BLaER1 treated with 17β-estradiol and CSF1 and Interleukin-3, amounts not matched to agents 10 nM and 100 nM (cell line): ENCODE measurements around the gene TLNRD1.
A peak's percentile ranks its signal among the peaks of the same experiment; 100 is the strongest.

Experiments used
- H3K27ac ChIP-seq, 11 experiments: shearing (Covaris generic); formaldehyde crosslinking; 2 replicates each; pipeline ENCODE4 v1.8.1; 2022
- H3K27me3 ChIP-seq, 11 experiments: shearing (Covaris generic); formaldehyde crosslinking; 2 replicates each; pipeline ENCODE4 v1.8.1; 2022
- H3K36me3 ChIP-seq, 11 experiments: shearing (Covaris generic); formaldehyde crosslinking; 2 replicates each; pipeline ENCODE4 v1.8.1; 2022
- H3K4me1 ChIP-seq, 10 experiments: shearing (Covaris generic); formaldehyde crosslinking; 2 replicates each; pipeline ENCODE4 v1.8.1; 2022
- H3K4me2 ChIP-seq, 11 experiments: shearing (Covaris generic); formaldehyde crosslinking; 2 replicates each; pipeline ENCODE4 v1.8.1; 2022
- H3K4me3 ChIP-seq, 10 experiments: shearing (Covaris generic); formaldehyde crosslinking; 2 replicates each; pipeline ENCODE4 v1.8.1; 2022
- H3K9ac ChIP-seq, 11 experiments: shearing (Covaris generic); formaldehyde crosslinking; 2 replicates each; pipeline ENCODE4 v1.8.1; 2022
- H3K9me3 ChIP-seq, 11 experiments: shearing (Covaris generic); formaldehyde crosslinking; replicated peaks in 1 of 11; 2 replicates each; pipeline ENCODE4 v1.8.1; 2022
- H4K20me1 ChIP-seq, 11 experiments: shearing (Covaris generic); formaldehyde crosslinking; 2 replicates each; pipeline ENCODE4 v1.8.1; 2022
- Cebpa-rat ChIP-seq, 11 experiments: shearing (Covaris generic); IDR thresholded peaks; 2 replicates each; pipeline ENCODE4 v1.8.1; 2022

The TLNRD1 gene

DNA sequence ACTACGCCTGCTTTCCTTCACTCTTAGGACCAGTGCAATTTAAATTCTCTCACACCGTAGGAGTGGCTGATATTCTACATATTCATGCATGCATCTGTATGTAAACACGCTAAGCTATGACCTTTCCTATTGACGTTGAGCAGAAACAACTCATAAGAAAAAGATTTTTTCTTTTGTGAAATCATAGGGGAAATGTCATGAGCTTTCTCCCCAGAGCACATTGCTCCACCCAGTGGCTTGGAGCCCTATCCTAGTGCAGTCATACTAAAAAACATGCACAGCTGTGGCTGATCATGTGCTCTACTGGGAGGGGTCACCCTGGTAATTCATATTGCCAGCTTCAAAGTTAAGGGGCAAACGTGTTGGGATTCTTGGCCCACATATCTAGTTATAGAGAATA is 9.3 kb upstream of the TLNRD1 start:
- no peak for TF ChIP-seq Cebpa-rat (IDR thresholded peaks at IDR 0.05)
- H4K20me1 ChIP-seq, result peaks cover 6 to 28% (median 24%) of the 10 kb centered on the region in 11 experiments; a peak in 20 of 22 replicates
- H3K4me3 ChIP-seq, result no peak overlapping the region
- H3K9ac ChIP-seq, result no peak overlapping the region
- peaks cover 43 to 49% (median 46%) of the 10 kb centered on the region in 10 experiments for H3K4me1 ChIP-seq
- H3K27ac ChIP-seq, result peak overlapping the region in 1 of 11 experiments; percentile 12; a peak in 3 of 22 replicates
- peaks cover 0 to 8% (median 2%) of the 10 kb centered on the region in 11 experiments; a peak in 3 of 22 replicates for H3K36me3 ChIP-seq
- H3K27me3 ChIP-seq, result no peaks in the 10 kb centered on the region
- H3K4me2 ChIP-seq, result peak overlapping the region; percentile 4 to 94 (median 84); a peak in 18 of 22 replicates
- H3K9me3 ChIP-seq, result peaks cover 0 to 5% (median 3%) of the 10 kb centered on the region in 11 experiments; a peak in 10 of 22 replicates

DNA sequence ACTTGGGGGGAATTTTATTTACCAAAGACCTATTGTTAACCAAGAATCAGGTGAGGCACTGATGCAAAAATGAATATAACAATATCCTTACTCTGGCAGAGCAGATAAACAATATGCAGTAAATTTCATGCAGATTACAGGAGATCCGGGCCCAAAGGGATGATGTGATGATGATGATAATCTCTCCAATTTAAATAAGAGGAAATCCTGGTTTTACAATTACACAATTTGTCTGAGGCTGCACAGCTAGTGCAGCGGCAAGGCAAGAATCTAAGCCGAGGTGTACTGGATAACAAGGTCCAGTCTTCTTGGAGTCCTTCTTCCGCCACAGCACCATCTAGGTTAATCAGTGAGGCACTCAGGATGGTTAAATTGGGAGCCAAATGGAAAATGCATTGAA is 8.7 kb upstream of the TLNRD1 start:
- Histone ChIP-seq H3K4me2 (peak overlapping the region in 7 of 11 experiments; percentile 4 to 94 (median 81); a peak in 12 of 22 replicates), H3K9me3 (peaks cover 0 to 8% (median 5%) of the 10 kb centered on the region in 11 experiments; a peak in 10 of 22 replicates), H4K20me1 (peaks cover 6 to 23% (median 18%) of the 10 kb centered on the region in 11 experiments; a peak in 20 of 22 replicates), H3K4me3 (no peak overlapping the region), H3K27ac (0 out of 22 replicates have a peak overlapping the region, but pooled peaks of 1 of the 11 experiments have one; percentile 12), H3K4me1 (peaks cover 37 to 43% (median 40%) of the 10 kb centered on the region in 10 experiments), H3K36me3 (peaks cover 0 to 3% (median 0%) of the 10 kb centered on the region in 11 experiments; a peak in 1 of 22 replicates), H3K27me3 (no peaks in the 10 kb centered on the region), H3K9ac (no peak overlapping the region)
- TF ChIP-seq Cebpa-rat (IDR thresholded peaks at IDR 0.05), result no peak

DNA sequence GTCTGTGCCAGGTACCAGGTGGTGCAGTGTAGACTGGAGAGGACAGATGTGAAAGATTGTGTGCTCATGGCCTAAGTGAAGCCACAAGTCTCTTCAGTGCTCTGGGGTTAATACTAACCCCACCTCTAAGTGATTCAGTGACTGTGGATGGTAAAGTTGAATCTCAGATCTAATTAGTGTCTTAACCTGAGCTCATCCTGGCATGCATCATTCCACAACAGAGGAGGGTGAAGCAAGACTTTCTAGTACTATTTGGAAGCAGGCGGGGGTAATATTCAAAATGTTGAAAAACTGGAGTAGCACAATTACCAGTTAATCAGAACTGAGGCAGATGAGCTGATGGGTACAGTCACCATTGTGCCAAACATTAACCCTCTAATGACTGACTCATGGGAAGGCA is 8.3 kb upstream of the TLNRD1 start:
- H3K27ac ChIP-seq, result no peak overlapping the region
- H3K9me3 ChIP-seq, result peaks cover 0 to 8% (median 5%) of the 10 kb centered on the region in 11 experiments; a peak in 10 of 22 replicates
- peak overlapping the region in 3 of 11 experiments; percentile 85 to 94 (median 87); a peak in 6 of 22 replicates for H3K4me2 ChIP-seq
- TF ChIP-seq Cebpa-rat (IDR thresholded peaks at IDR 0.05), result no peak
- H3K4me1 ChIP-seq, result peaks cover 33 to 39% (median 36%) of the 10 kb centered on the region in 10 experiments
- H3K4me3 ChIP-seq, result no peak overlapping the region
- H3K27me3 ChIP-seq, result no peaks in the 10 kb centered on the region
- H3K9ac ChIP-seq, result no peak overlapping the region
- no peaks in the 10 kb centered on the region for H3K36me3 ChIP-seq
- peaks cover 5 to 18% (median 14%) of the 10 kb centered on the region in 11 experiments; a peak in 18 of 22 replicates for H4K20me1 ChIP-seq

DNA sequence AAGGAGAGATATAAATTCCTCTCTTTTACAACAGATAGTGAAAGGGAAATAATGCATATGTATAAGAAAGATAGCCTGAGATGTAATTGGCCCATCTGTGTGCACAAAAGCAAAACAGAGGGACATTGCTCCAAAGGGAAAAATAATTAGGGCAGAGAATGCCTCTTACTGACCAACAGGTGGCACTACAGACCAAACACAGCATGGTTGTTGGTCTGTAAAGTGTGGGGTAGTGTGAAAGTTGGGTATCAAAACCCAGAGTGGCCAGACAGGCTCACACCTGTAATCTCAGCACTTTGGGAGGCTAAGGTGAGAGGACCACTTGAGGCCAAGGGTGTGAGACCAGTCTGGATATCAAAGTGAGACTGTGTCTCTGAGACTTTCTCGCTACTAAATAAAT is 4.5 kb upstream of the TLNRD1 start:
- H3K36me3 ChIP-seq, result no peaks in the 10 kb centered on the region
- no peaks in the 10 kb centered on the region; a peak in 2 of 22 replicates for H4K20me1 ChIP-seq
- no peak overlapping the region for H3K4me2 ChIP-seq
- peaks cover 0 to 8% (median 5%) of the 10 kb centered on the region in 11 experiments; a peak in 10 of 22 replicates for H3K9me3 ChIP-seq
- H3K4me1 ChIP-seq, result peaks cover 21 to 38% (median 29%) of the 10 kb centered on the region in 10 experiments
- no peaks in the 10 kb centered on the region for H3K27me3 ChIP-seq
- TF ChIP-seq Cebpa-rat (IDR thresholded peaks at IDR 0.05), result no peak
- H3K4me3 ChIP-seq, result no peak overlapping the region
- H3K27ac ChIP-seq, result no peak overlapping the region
- H3K9ac ChIP-seq, result no peak overlapping the region

DNA sequence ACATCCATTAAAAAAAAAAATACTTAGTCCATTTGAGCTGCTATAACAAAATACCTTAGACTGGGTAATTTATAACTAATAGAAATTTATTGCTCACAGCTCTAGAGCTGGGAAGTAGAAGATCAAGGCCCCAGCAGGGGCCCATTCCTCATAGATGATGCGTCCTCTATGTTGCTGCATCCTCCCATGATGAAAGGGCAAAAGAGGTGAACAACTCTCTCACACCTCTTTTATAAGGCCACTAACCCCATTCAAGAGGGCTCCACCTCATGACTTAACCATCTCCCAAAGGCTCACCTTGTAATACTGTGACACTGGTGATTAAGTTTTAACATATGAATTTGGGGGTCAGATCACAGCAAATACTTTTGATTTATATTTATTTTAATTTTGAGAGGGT is 3.0 kb upstream of the TLNRD1 start:
- H3K4me2 ChIP-seq, result peak overlapping the region in 1 of 11 experiments; percentile 95; a peak in 2 of 22 replicates

DNA sequence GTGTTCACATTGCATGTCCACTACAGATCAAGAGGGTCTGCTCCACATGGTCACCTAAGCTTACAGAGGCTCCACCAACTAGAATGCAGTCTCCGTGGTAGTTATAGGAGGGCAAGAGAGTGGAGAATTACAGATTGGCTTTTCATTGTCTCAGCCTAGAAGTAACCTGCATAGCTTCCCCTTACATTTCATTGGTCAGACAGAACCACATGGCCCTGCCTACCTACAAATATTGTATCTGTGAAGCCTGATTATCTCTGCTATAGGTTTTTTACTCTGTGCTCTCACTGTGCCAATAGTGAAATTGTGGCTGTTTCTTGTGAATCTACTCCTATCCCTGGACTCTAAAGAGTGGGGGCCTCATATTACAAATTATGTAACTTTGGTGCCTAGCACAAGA is 2.5 kb upstream of the TLNRD1 start:
- peak overlapping the region in 5 of 11 experiments; percentile 0 to 27 (median 15); a peak in 2 of 22 replicates for H3K27ac ChIP-seq
- H3K4me3 ChIP-seq, result no peak overlapping the region
- H4K20me1 ChIP-seq, result peaks cover 14 to 18% (median 15%) of the 10 kb centered on the region in 11 experiments; a peak in 21 of 22 replicates
- H3K36me3 ChIP-seq, result peaks cover 9 to 13% (median 10%) of the 10 kb centered on the region in 11 experiments; a peak in 21 of 22 replicates
- H3K4me2 ChIP-seq, result peak overlapping the region in 10 of 11 experiments; percentile 6 to 95 (median 35); a peak in 16 of 22 replicates
- peak overlapping the region in 5 of 11 experiments; percentile 6 to 24 (median 14); a peak in 4 of 22 replicates for H3K9ac ChIP-seq
- H3K27me3 ChIP-seq, result no peaks in the 10 kb centered on the region
- H3K4me1 ChIP-seq, result peaks cover 25 to 34% (median 31%) of the 10 kb centered on the region in 10 experiments
- no peak for TF ChIP-seq Cebpa-rat (IDR thresholded peaks at IDR 0.05)
- H3K9me3 ChIP-seq, result peaks cover 0 to 8% (median 5%) of the 10 kb centered on the region in 11 experiments; a peak in 10 of 22 replicates

More for the DNA sequence above, 3.0 kb upstream of the TLNRD1 start:
- peaks cover 3 to 7% (median 5%) of the 10 kb centered on the region in 11 experiments; a peak in 21 of 22 replicates for H3K36me3 ChIP-seq
- H3K9me3 ChIP-seq, result peaks cover 0 to 8% (median 5%) of the 10 kb centered on the region in 11 experiments; a peak in 10 of 22 replicates
- H3K27me3 ChIP-seq, result no peaks in the 10 kb centered on the region
- H3K4me3 ChIP-seq, result no peak overlapping the region
- H3K9ac ChIP-seq, result no peak overlapping the region
- H3K27ac ChIP-seq, result no peak overlapping the region
- peaks cover 19 to 28% (median 25%) of the 10 kb centered on the region in 10 experiments for H3K4me1 ChIP-seq
- H4K20me1 ChIP-seq, result peaks cover 9 to 12% (median 10%) of the 10 kb centered on the region in 11 experiments; a peak in 21 of 22 replicates
- TF ChIP-seq Cebpa-rat (IDR thresholded peaks at IDR 0.05), result no peak

DNA sequence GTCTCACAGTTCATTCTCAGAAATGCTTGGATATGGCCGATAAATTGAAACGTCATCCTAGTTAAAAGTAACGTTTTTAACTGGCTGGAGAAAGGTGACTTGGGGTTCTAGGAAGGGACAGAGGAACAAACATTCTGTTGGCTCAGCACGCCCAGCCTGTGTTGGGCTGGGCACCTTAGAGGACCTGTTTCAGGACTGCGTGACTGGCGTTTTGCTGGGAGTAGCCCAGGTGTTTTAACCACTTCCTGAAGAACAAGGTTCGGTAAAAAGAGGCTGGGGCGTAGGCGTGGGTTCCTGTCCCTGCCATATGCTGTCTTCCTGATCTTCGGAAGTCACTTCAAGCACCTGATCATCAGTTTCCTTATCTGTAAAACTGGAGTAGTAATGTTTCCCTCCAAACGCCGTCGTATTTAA is 1.1 kb upstream of the TLNRD1 start:
- Histone ChIP-seq H4K20me1 (peaks cover 28 to 32% (median 29%) of the 10 kb centered on the region in 11 experiments; a peak in 21 of 22 replicates), H3K27me3 (no peaks in the 10 kb centered on the region), H3K4me2 (peak overlapping the region; percentile 83 to 99 (median 95)), H3K9me3 (peaks cover 0 to 8% (median 5%) of the 10 kb centered on the region in 11 experiments; a peak in 10 of 22 replicates), H3K4me1 (peaks cover 38 to 47% (median 45%) of the 10 kb centered on the region in 10 experiments), H3K9ac (peak overlapping the region; percentile 95 to 100 (median 99)), H3K36me3 (peaks cover 18 to 26% (median 23%) of the 10 kb centered on the region in 11 experiments; a peak in 21 of 22 replicates), H3K4me3 (peak overlapping the region; percentile 81 to 99 (median 96)), H3K27ac (peak overlapping the region; percentile 94 to 100 (median 99))
- TF ChIP-seq Cebpa-rat (IDR thresholded peaks at IDR 0.05), result no peak

DNA sequence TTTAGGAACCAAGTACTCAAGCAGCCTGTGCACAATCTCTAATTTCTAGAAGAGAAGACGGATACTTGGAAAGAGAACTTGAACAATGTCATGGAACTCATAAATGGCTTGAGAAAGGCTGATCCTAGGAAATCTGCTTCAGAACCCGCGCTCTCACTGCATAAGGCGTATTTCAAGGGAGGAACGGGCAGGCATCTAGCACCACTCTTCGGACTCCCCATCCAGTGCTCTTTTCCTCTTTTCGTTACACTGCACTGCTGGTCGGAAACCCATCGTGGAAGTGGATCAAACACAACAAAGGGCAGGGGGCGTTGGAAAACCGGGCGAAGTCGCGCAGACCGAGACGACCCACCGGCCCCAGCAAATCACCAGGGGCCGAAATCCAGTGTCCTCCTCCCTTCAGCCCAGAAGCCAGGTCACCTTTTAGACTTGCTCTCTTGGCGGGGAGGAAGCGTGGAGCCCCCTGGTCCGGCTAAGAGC is 539 bp upstream of the TLNRD1 start:
- TF ChIP-seq Cebpa-rat (IDR thresholded peaks at IDR 0.05), result no peak
- peak overlapping the region; percentile 94 to 100 (median 99) for H3K27ac ChIP-seq
- H3K27me3 ChIP-seq, result no peaks in the 10 kb centered on the region
- peaks cover 29 to 37% (median 34%) of the 10 kb centered on the region in 11 experiments; a peak in 21 of 22 replicates for H4K20me1 ChIP-seq
- H3K4me1 ChIP-seq, result peaks cover 41 to 53% (median 49%) of the 10 kb centered on the region in 10 experiments
- peak overlapping the region; percentile 83 to 99 (median 95) for H3K4me2 ChIP-seq
- H3K9me3 ChIP-seq, result peaks cover 0 to 8% (median 5%) of the 10 kb centered on the region in 11 experiments; a peak in 10 of 22 replicates
- H3K4me3 ChIP-seq, result peak overlapping the region; percentile 81 to 99 (median 96)
- H3K9ac ChIP-seq, result peak overlapping the region; percentile 95 to 100 (median 99)
- H3K36me3 ChIP-seq, result peaks cover 18 to 32% (median 27%) of the 10 kb centered on the region in 11 experiments; a peak in 21 of 22 replicates
